ENCODE results near the gene HLA-DRA.
"Not testable (repeated sequence)": the region's sequence is repeated elsewhere in the genome, so short reads cannot be mapped to it uniquely, and the experiment has no call there.

HLA-DRA gene

DNA sequence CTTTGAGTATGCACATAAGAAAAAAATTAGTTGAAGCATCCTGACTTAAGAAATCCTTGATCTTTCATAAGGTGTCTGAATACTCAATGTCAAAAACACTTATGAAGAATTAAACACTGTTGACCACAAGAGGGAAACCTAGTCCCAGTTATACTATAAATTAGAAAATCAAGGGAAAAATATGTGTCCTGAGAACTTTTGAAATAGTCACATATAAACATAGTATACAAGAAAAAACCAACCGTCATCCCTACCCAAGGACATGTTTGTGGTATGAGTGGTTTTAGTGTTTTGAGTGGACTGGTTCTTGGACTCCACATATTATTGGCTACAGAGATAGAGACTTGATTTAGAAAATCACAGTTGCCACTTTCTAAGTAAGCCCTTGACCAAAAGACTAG, 7.6 kb upstream of the HLA-DRA start:
- DNase-seq: no peak

GRCh38 chr6:32433950-32434349, 5.7 kb upstream of the HLA-DRA start:
- not testable (repeated sequence) for DNase-seq

GRCh38 chr6:32436186-32436585, 3.5 kb upstream of the HLA-DRA start:
- DNase-seq: no peak

DNA sequence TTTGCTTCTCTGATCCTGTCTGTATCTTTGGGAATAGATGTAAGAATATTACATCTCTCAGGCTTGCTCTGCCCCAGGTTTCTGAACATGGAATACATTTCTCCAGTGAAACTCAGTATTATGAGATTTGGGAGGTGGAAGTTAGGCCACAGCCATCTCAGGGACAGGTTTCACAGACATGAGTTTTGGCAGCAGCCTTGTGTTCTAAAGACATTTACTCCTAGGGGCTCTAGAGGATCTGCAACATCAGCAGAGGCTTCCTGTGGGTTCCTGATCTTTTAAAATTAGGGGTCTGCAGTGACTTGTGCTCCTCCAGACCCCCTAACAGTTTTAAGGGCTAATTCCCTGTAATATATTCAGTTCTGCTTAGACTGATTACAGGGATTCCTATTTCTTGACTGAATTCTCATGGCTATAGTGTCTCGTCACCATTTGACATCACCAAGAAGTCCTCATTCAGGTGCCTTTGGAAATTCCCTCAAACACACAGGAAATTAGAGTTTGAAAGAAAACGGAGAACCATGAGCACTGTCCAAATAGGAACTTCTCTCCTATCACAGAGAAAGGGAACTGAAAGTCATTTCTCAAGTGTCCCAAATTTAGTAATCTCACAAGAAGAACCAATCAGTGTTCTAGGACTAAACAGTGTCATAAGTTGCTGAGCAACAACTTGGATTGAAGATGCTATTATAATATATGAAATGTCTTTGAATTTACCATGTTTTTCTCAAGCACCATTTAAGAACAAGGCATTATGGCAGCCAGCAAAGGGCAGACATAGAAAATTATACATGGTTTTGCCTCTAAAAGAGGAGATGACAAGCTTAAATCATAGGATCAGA, 2.5 kb upstream of the HLA-DRA start:
- DNase-seq: no peak

DNA sequence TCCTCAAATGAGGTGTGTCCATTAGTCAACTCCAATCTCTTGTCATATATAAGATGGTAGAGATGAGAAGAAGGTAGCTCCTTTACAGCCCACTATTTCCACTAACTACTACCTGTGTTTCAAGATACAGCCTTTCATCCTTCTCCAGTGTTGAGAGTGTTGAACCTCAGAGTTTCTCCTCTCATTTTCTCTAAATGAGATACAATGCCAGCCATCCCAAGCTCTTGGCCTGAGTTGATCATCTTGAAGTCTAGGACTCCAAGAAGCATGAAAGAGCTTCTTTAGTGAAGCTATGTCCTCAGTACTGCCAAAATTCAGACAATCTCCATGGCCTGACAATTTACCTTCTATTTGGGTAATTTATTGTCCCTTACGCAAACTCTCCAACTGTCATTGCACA, 548 bp upstream of the HLA-DRA start:
- DNase-seq: no peak

- no peak for DNase-seq
Measured at GRCh38 chr6:32442243-32442667, 2.6 kb downstream of the HLA-DRA start.

- no peak for DNase-seq
Measured at GRCh38 chr6:32442977-32443552, 3.4 kb downstream of the HLA-DRA start.

GRCh38 chr6:32444433-32444832, 4.7 kb downstream of the HLA-DRA start:
- DNase-seq: no peak

DNA sequence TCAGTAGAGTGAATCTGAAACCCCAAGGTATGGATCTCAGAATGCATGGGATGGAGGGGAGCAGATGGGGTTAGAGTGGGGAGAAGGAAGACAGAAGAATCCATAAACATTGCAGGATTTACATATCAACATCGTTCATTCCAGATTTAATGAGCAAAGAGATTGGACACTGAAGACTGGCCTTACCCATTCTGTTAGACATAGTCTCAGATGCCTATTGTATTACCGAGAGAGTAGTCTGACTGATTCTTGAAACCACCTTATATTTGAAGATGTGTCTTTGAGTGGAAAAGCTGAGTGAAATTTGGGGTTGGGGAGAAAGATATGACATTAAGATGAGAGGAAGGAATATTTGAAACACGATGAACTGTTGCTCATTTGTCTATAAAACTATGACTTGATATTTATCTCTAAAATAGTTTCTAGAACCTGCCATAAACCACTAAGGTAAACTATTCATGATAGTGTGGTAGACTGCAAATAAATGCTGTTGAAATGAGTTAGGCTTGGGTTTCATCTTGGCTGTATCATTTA, 5.7 kb downstream of the HLA-DRA start:
- no peak for DNase-seq

DNA sequence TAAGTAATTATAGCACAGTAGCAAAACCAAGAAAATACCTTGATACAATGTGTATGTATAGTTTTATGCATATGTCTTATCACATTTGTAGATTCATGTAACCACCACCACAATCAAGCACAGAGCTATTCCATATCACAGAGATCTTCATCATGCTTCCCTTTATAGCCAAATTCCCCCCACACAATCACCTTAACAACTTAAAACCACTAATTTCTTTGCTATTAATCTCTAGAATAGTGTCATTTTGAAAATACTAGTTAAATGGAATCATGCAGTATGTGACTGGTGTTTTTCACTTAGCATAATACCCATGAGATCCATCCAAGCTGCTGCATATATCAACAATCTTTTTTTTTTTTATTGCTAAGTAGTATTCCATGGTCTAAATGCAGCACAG, 8.2 kb downstream of the HLA-DRA start:
- no peak for DNase-seq

GRCh38 chr6:32449088-32449736, 9.5 kb downstream of the HLA-DRA start:
- DNase-seq: no peak

- DNase-seq: no peak
Measured at GRCh38 chr6:32457054-32457453, 17.4 kb downstream of the HLA-DRA start.

DNA sequence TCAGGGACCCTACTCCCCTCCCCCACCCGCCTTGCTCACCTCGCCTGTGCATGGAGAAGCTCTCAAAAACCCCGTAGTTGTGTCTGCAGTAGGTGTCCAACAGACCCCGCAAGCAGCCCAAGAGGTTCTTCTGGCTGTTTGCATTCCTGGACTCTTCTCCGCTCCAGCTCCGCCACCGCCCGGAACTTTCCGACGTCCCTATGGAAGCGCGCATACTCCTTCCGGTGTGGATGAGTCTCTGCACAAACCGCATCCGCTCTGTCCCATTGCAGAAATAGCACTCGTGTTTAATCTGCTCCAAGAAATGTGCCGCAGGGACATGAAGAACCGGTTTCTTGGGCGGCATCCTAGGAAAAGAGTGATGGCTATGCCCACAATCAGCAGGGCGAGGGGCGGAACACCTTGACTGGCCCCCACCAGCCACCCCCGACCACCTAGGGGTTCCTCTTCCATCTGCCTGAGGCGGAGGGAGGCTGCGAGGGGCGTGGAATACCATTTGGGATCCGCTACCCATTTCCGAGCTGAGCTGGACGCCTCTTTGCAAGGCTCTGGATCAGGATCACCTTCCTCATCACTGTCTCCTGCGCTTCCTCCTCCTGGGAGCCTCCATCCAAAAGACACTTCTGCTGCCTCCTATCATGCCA, 20.2 kb downstream of the HLA-DRA start:
- no peak for DNase-seq

DNA sequence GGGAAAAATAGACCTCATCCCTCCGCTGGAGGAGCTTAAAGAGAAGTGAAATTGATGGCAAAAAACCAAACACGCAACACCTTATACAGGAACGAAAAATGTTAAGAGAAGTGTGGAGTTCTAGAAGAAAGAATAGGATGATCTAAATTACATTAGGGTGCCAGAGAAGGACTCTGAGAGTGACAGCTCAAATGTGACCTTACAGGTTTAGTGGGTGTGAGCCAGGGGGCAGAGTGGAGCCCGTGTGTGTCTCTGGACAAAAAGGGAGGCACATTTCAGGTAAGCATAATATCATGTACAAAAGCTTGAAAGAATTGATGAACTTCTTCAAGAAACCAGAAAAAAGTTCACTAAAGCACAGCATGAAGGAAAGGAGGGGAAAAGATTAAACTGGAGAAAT, 20.8 kb downstream of the HLA-DRA start:
- DNase-seq: no peak

- no peak for DNase-seq
Measured at GRCh38 chr6:32461493-32461892, 21.8 kb downstream of the HLA-DRA start.

GRCh38 chr6:32462609-32463008, 22.9 kb downstream of the HLA-DRA start:
- no peak for DNase-seq

- DNase-seq: not testable (repeated sequence)
Measured at GRCh38 chr6:32467743-32468503, 28.2 kb downstream of the HLA-DRA start.

DNA sequence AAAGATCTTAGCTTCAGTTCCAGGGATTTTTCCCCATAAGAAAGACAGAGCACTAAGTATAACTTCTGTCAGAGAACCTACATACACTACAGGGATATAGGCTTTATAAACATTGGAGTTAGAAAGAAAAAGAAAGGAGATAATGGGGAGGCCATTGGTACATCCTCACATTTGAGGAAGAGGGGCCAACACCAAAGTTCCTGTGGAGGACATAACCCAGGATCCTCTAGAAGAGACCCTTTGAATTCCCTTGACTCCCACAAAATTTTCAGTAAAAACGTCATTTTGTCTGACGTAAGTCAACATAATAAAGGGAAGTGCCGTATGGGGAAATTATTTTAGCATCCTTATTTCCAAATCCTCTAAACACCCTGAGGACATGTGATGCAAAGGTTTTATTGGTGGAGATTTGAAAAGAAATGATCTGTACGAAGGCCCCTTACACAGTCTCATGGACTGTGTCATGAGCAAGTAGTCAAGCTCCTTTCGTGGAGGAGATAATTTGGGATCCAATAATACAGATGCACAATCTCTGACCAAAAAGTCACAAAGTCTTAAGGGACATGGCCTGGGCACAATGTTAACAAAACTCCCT, 33.2 kb downstream of the HLA-DRA start:
- DNase-seq: no peak

- not testable (repeated sequence) for DNase-seq
Measured at GRCh38 chr6:32473376-32474348, 34.0 kb downstream of the HLA-DRA start.

DNA sequence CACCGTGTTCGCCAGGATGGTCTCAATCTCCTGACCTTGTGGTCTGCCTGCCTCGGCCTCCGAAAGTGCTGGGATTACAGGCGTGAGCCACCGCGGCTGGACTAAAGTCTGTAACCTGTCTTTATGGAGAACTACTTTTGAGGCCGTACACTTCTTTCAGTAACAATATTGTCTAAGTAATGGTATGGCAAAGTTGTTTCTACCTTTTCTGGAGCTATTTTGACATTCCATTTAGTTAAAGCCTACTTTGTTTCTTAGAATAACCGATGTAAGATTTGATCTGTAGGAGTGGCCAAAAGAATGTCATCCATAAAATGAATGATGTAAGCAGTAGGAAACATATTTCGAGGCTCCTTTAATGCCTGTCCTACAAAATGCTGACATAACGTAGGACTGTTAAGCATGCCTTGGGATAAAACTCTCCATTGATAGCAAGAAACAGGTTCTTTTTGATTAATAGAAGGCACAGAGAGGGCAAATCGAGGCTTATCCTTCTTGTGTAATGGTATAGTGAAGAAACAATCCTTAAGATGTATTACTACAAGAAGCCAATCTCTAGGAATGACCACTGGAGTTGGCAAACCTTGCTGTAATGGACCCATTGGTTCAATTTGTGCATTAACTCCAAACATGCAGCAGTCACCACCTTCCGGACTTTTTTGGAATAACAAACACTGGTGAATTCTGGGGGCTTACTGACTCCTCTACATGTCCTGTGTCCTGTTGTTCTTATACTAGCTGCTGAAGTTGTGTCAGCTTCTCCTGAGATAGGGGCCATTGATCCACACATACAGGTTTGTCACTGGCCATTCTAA, 35.9 kb downstream of the HLA-DRA start:
- no peak for DNase-seq

Measured in activated T-cell treated with anti-CD3 and anti-CD28 coated beads, Interleukin-2, amount 50 U/mL, for 1 hour (primary cell).